Osteoblast (primary cell): ENCODE data around the gene BRME1. TPM values are rescaled to one million over a fixed set of nuclear protein-coding genes. Genes with fewer than 3 reads are reported as not detected.
A peak's percentile ranks its signal among the peaks of the same experiment; 100 is the strongest.

ENCODE experiments used
- DNase-seq: peaks from one replicate; pipeline ENCODE4 v3.0.0; 2011; ENCODE audit warnings: low spot score, mixed read lengths; ENCODE audit not compliant: insufficient read length; ENCODE audit errors: missing footprints
- H2AFZ ChIP-seq: 2 replicates; pipeline ENCODE4 v1.6.0; 2011; ENCODE audit warnings: mild to moderate bottlenecking, low read length
- H3K27ac ChIP-seq: 2 replicates; pipeline ENCODE4 v1.5.1; 2011; ENCODE audit warnings: mild to moderate bottlenecking, low read depth, low read length, moderate library complexity
- H3K27me3 ChIP-seq: 2 replicates; pipeline ENCODE4 v1.6.0; 2012; ENCODE audit warnings: mild to moderate bottlenecking, control low read depth, inconsistent platforms, low read length, moderate library complexity; ENCODE audit not compliant: insufficient read depth
- H3K36me3 ChIP-seq: 2 replicates; pipeline ENCODE4 v1.5.1; 2011; ENCODE audit warnings: mild to moderate bottlenecking, low read length, control low read depth, moderate library complexity; ENCODE audit not compliant: insufficient read depth
- H3K4me1 ChIP-seq: 2 replicates; pipeline ENCODE4 v1.5.1; 2011; ENCODE audit warnings: mild to moderate bottlenecking, low read length, control low read depth, moderate library complexity; ENCODE audit not compliant: insufficient read depth
- H3K4me2 ChIP-seq: 2 replicates; pipeline ENCODE4 v1.6.0; 2011; ENCODE audit warnings: mild to moderate bottlenecking, low read length; ENCODE audit not compliant: insufficient read depth
- H3K4me3 ChIP-seq: fragments of 200-600 bp; sonication (generic); 3 replicates; pipeline ENCODE4 v1.5.1; 2012; ENCODE audit warnings: mild to moderate bottlenecking, low read length, inconsistent platforms; ENCODE audit not compliant: insufficient read depth
- H3K79me2 ChIP-seq: 2 replicates; pipeline ENCODE4 v1.6.0; 2012; ENCODE audit warnings: mild to moderate bottlenecking, low read length, control low read depth, inconsistent platforms; ENCODE audit not compliant: insufficient read depth
- H3K9me3 ChIP-seq: 2 replicates; pipeline ENCODE4 v1.5.1; 2011; ENCODE audit warnings: low read depth, low read length, control low read depth
- H4K20me1 ChIP-seq: 2 replicates; pipeline ENCODE4 v1.6.0; 2012; ENCODE audit warnings: mild to moderate bottlenecking, low read length, control low read depth; ENCODE audit not compliant: insufficient read depth
- total RNA-seq: library from RNA; depleted of rRNA; stranded (reverse); fragments of >200 nt; gene quantifications from 2 replicates; pipeline ENCODE4 v1.2.3, GENCODE V29; 2012
- TF ChIP-seq, protein P1 (sequence below): IDR thresholded peaks from 2 replicates; pipeline ENCODE4 v1.5.1; 2011; ENCODE audit warnings: mild to moderate bottlenecking, low read depth, low read length, moderate library complexity; ENCODE audit errors: extremely low read depth

The BRME1 gene
- total RNA-seq, 1 donor: 0.72 TPM

DNA sequence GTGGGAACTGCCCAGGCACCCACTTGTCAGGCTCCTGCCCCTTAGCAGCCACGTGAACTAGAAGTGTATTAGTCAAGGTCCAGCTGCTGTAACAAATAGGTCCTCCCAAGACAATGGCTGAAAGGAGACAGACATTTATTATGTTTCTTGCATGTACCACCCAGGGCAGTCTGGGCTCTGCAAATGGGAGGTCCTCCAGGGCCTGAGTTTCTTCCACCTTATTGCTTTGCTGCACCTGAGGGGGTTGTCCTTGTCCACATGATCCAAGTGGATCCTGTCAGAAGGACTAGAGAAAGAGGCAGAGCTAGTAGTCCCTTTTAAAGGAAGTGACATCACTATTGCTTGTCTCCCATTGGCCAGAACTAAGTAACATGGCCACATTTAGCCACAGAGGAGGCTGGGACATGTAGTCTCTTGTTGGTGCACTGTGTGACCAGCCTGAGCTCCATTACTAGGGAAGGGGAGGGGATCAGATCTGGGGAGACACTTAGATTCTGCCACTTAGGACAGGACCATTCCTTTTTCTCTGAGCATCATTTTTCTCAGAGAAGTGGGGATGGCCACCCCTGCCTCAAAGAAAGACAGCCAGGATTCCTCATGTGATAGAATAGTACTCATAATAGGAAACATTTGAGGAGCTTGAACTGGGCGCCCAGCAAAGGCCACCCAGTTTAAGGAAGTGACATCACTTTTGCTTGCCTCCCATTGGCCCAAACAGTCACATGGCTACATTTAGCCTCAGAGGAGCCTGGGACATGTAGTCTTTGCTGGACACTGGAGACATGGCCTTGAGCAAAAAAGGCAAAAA lies 15.2 kb upstream of the BRME1 start:
- Histone ChIP-seq H2AFZ (no peak overlapping the region), H3K36me3 (peaks cover 41% of the 10 kb centered on the region)

DNA sequence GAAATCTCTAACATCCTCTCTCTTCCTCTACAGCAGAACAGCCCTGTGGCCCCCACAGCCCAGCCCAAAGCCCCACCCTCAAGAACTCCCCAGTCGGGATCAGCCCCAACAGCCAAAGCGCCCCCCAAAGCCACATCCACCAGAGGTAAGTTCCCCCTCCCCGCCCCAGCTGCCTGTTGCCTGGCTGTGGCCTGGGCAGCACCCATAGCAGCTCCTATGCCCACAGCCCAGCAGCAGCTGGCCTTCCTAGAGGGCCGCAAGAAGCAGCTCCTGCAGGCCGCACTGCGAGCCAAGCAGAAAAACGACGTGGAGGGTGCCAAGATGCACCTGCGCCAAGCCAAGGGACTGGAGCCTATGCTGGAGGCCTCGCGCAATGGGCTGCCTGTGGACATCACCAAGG lies 14.6 kb upstream of the BRME1 start:
- no peaks in the 10 kb centered on the region for H4K20me1 ChIP-seq
- H3K27me3 ChIP-seq: no peaks in the 10 kb centered on the region
- no peak overlapping the region for H3K4me3 ChIP-seq
- TF ChIP-seq, protein P1, sequence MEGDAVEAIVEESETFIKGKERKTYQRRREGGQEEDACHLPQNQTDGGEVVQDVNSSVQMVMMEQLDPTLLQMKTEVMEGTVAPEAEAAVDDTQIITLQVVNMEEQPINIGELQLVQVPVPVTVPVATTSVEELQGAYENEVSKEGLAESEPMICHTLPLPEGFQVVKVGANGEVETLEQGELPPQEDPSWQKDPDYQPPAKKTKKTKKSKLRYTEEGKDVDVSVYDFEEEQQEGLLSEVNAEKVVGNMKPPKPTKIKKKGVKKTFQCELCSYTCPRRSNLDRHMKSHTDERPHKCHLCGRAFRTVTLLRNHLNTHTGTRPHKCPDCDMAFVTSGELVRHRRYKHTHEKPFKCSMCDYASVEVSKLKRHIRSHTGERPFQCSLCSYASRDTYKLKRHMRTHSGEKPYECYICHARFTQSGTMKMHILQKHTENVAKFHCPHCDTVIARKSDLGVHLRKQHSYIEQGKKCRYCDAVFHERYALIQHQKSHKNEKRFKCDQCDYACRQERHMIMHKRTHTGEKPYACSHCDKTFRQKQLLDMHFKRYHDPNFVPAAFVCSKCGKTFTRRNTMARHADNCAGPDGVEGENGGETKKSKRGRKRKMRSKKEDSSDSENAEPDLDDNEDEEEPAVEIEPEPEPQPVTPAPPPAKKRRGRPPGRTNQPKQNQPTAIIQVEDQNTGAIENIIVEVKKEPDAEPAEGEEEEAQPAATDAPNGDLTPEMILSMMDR: no peak
- H3K4me2 ChIP-seq: no peak overlapping the region
- H3K36me3 ChIP-seq: peaks cover 43% of the 10 kb centered on the region
- no peaks in the 10 kb centered on the region for H3K79me2 ChIP-seq
- DNase-seq: peak; percentile 52
- H3K9me3 ChIP-seq: no peaks in the 10 kb centered on the region
- H3K4me1 ChIP-seq: no peaks in the 10 kb centered on the region
- H2AFZ ChIP-seq: no peak overlapping the region
- no peak overlapping the region for H3K27ac ChIP-seq

More for the DNA sequence above, 15.2 kb upstream of the BRME1 start:
- Histone ChIP-seq H4K20me1 (no peaks in the 10 kb centered on the region), H3K4me1 (no peaks in the 10 kb centered on the region), H3K4me2 (no peak overlapping the region), H3K4me3 (no peak overlapping the region), H3K27ac (no peak overlapping the region), H3K27me3 (no peaks in the 10 kb centered on the region), H3K9me3 (no peaks in the 10 kb centered on the region), H3K79me2 (no peaks in the 10 kb centered on the region)
- TF ChIP-seq, protein P1: no peak
- peak; percentile 90 for DNase-seq

DNA sequence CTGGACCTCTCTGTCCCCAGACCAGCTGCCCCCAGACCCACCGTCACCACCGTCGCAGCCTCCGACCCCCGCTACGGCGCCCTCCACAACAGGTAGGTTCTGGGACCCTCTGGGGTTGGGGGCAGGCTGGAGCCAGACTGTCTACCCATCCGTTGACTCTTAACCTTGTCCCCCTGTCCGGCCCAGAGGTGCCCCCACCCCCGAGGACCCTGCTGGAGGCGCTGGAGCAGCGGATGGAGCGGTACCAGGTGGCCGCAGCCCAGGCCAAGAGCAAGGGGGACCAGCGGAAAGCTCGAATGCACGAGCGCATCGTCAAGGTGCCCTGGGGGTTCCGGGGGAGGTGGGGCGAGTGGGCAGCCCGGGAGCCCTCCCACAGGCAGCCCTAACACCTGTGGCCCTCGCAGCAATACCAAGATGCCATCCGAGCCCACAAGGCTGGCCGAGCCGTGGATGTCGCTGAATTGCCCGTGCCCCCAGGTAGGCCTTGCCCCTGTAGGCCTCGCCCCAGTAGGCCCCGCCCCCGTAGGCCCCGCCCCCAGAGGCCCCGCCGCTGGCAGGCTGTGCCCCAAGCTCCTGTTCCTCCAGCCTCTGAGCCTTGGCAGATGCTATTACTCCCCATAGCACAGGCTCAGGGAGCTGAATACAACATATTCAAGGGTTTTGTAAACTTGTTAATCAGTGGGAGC lies 13.0 kb upstream of the BRME1 start:
- no peak overlapping the region for H3K4me2 ChIP-seq
- no peak overlapping the region for H3K4me3 ChIP-seq
- H2AFZ ChIP-seq: no peak overlapping the region
- peak; percentile 45 for DNase-seq
- TF ChIP-seq, protein P1: no peak
- H4K20me1 ChIP-seq: no peaks in the 10 kb centered on the region
- H3K9me3 ChIP-seq: no peaks in the 10 kb centered on the region
- peaks cover 34% of the 10 kb centered on the region for H3K36me3 ChIP-seq
- no peaks in the 10 kb centered on the region for H3K27me3 ChIP-seq
- H3K4me1 ChIP-seq: no peaks in the 10 kb centered on the region
- no peaks in the 10 kb centered on the region for H3K79me2 ChIP-seq
- H3K27ac ChIP-seq: no peak overlapping the region

DNA sequence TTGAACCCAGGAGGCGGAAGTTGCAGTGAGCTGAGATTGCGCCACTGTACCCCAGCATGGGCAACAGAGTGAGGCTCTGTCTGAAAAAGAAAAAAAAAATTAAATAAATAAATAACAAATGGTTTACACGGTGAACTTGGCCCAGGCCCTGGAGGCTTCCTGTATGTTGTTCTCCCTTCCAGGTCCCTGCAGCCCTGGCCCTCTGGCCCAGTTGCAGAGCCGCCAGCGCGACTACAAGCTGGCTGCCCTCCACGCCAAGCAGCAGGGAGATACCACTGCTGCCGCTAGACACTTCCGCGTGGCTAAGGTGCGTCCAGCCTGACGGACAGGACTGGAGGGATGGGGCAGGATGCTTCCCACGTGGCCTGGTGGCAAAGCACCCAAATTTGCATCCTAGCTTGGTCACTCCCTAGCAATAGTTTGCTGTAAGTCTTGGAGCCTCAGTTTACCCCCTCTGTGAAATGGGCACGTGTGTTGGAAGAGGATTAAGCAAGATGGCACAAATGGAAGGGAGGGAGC lies 12.0 kb upstream of the BRME1 start:
- H4K20me1 ChIP-seq: no peaks in the 10 kb centered on the region
- no peak overlapping the region for H2AFZ ChIP-seq
- TF ChIP-seq, protein P1: no peak
- no peak overlapping the region for H3K27ac ChIP-seq
- H3K4me2 ChIP-seq: no peak overlapping the region
- H3K4me3 ChIP-seq: no peak overlapping the region
- no peaks in the 10 kb centered on the region for H3K4me1 ChIP-seq
- DNase-seq: no peak
- H3K9me3 ChIP-seq: no peaks in the 10 kb centered on the region
- peaks cover 27% of the 10 kb centered on the region for H3K36me3 ChIP-seq
- H3K27me3 ChIP-seq: no peaks in the 10 kb centered on the region
- H3K79me2 ChIP-seq: no peaks in the 10 kb centered on the region
